ENCODE measurements around the gene IFNA14.

IFNA14 gene
- long read RNA-seq = 0 reads

- Histone ChIP-seq H3K27ac (replicated peaks) (no peak within 1 kb of the TSS), H3K27me3 (ENCODE audit: insufficient read depth, poor library complexity, severe bottlenecking) (no peaks in the 10 kb centered on the region), H3K4me3 (replicated peaks; ENCODE audit: insufficient read depth, low read length) (no peak within 1 kb of the TSS)
- TF ChIP-seq GABPA (IDR thresholded peaks at IDR 0.05; ENCODE audit: low read depth) (no peak), REST (IDR thresholded peaks at IDR 0.05; ENCODE audit: insufficient replicate concordance, low read depth) (no peak), SPI1 (IDR thresholded peaks at IDR 0.05; ENCODE audit: borderline replicate concordance, low read depth) (no peak), POLR2AphosphoS5 (IDR thresholded peaks at IDR 0.05; ENCODE audit: low read depth) (no peak), CTCF (IDR thresholded peaks at IDR 0.05; ENCODE audit: insufficient read depth, low read length) (no peak)
- DNase-seq (ENCODE audit: low read depth in 1 of 2, low spot score in 1 of 2) = no peak
Observed at GRCh38 chr9:21239911-21240310, at the start of gene IFNA14. TSS of gene IFNA14 (minus strand) at chr9:21240005. CDS start at chr9:21239935, 70 bp downstream.

GRCh38 chr9:21287280-21287679, 47.5 kb upstream of the IFNA14 start:
- Histone ChIP-seq H3K27ac (replicated peaks) (peak overlapping the region; percentile 45), H3K27me3 (ENCODE audit: insufficient read depth, poor library complexity, severe bottlenecking) (no peaks in the 10 kb centered on the region), H3K4me3 (replicated peaks; ENCODE audit: insufficient read depth, low read length) (no peak overlapping the region)
- peak in 1 of 2 experiments; percentile 17 for DNase-seq (ENCODE audit: low read depth in 1 of 2, low spot score in 1 of 2)
- TF ChIP-seq GABPA (IDR thresholded peaks at IDR 0.05; ENCODE audit: low read depth) (no peak), SPI1 (IDR thresholded peaks at IDR 0.05; ENCODE audit: borderline replicate concordance, low read depth) (peak; percentile 84)

GRCh38 chr9:21286659-21287058, 46.9 kb upstream of the IFNA14 start:
- Histone ChIP-seq H3K27ac (replicated peaks) (peak overlapping the region; percentile 45), H3K4me3 (replicated peaks; ENCODE audit: insufficient read depth, low read length) (no peak overlapping the region), H3K27me3 (ENCODE audit: insufficient read depth, poor library complexity, severe bottlenecking) (no peaks in the 10 kb centered on the region)
- DNase-seq (ENCODE audit: low read depth in 1 of 2, low spot score in 1 of 2) = peak in 1 of 2 experiments; percentile 67
- TF ChIP-seq SPI1 (IDR thresholded peaks at IDR 0.05; ENCODE audit: borderline replicate concordance, low read depth) = peak; percentile 65; the same call in 1 of the 2 replicates
- no peak for TF ChIP-seq POLR2AphosphoS5 (IDR thresholded peaks at IDR 0.05; ENCODE audit: low read depth)

- H3K27me3 ChIP-seq (ENCODE audit: insufficient read depth, poor library complexity, severe bottlenecking) = no peaks in the 10 kb centered on the region
- H3K27ac ChIP-seq (replicated peaks) = no peak overlapping the region
- no peak for DNase-seq (ENCODE audit: low read depth in 1 of 2, low spot score in 1 of 2)
- TF ChIP-seq SPI1 (IDR thresholded peaks at IDR 0.05; ENCODE audit: borderline replicate concordance, low read depth) (no peak), REST (IDR thresholded peaks at IDR 0.05; ENCODE audit: insufficient replicate concordance, low read depth) (no peak), POLR2AphosphoS5 (IDR thresholded peaks at IDR 0.05; ENCODE audit: low read depth) (no peak)
- H3K4me3 ChIP-seq (replicated peaks; ENCODE audit: insufficient read depth, low read length) = no peak overlapping the region
Observed at GRCh38 chr9:21286099-21286498, 46.3 kb upstream of the IFNA14 start.

- no peak for TF ChIP-seq CTCF (IDR thresholded peaks at IDR 0.05; ENCODE audit: insufficient read depth, low read length)
- TF ChIP-seq GABPA (IDR thresholded peaks at IDR 0.05; ENCODE audit: low read depth) = no peak
- TF ChIP-seq SPI1 (IDR thresholded peaks at IDR 0.05; ENCODE audit: borderline replicate concordance, low read depth) = peak; percentile 65; the same call in 1 of the 2 replicates
- peak in 1 of 2 experiments; percentile 35 for DNase-seq (ENCODE audit: low read depth in 1 of 2, low spot score in 1 of 2)
- H3K27me3 ChIP-seq (ENCODE audit: insufficient read depth, poor library complexity, severe bottlenecking) = no peaks in the 10 kb centered on the region
Observed at GRCh38 chr9:21281275-21281674, 41.5 kb upstream of the IFNA14 start.

More at GRCh38 chr9:21281275-21281674, 41.5 kb upstream of the IFNA14 start:
- H3K27ac ChIP-seq (replicated peaks) = no peak overlapping the region
- no peak overlapping the region for H3K4me3 ChIP-seq (replicated peaks; ENCODE audit: insufficient read depth, low read length)
